Hippocampal formation (tissue), 2 donors: ENCODE results near the gene SMNDC1.
A peak's percentile ranks its signal among the peaks of the same experiment; 100 is the strongest.
"Not testable (repeated sequence)": the region's sequence is repeated elsewhere in the genome, so short reads cannot be mapped to it uniquely, and the experiment has no call there.

Source experiments
- DNase-seq, 2 donors: peaks; one replicate each; lab custom pipeline; 2025; lab: John Stamatoyannopoulos, UW

The SMNDC1 gene

GRCh38 chr10:110304780-110305421, at the start of gene SMNDC1:
SMNDC1 (minus strand) TSS chr10:110304920; CDS start chr10:110303587, 1,333 bp downstream.
- DNase-seq = peak; percentile 95 to 96

- peak; percentile 32 to 46 for DNase-seq
These were observed 49.6 kb upstream of the SMNDC1 start for GRCh38 chr10:110354322-110354766.

GRCh38 chr10:110353244-110354119, 48.8 kb upstream of the SMNDC1 start:
- DNase-seq = no peak

- no peak for DNase-seq
These were observed 48.2 kb upstream of the SMNDC1 start for GRCh38 chr10:110352930-110353243.

GRCh38 chr10:110350812-110351211, 46.1 kb upstream of the SMNDC1 start:
- DNase-seq = no peak

- DNase-seq = no peak
These were observed 45.1 kb upstream of the SMNDC1 start for GRCh38 chr10:110349831-110350230.

- DNase-seq = no peak
These were observed 44.7 kb upstream of the SMNDC1 start for GRCh38 chr10:110349386-110349785.

GRCh38 chr10:110348336-110348735, 43.6 kb upstream of the SMNDC1 start:
- no peak for DNase-seq

GRCh38 chr10:110346914-110347313, 42.2 kb upstream of the SMNDC1 start:
- DNase-seq = no peak

- no peak for DNase-seq
These were observed 40.6 kb upstream of the SMNDC1 start for GRCh38 chr10:110345286-110345685.

- no peak for DNase-seq
These were observed 39.9 kb upstream of the SMNDC1 start for GRCh38 chr10:110344622-110345021.

- no peak for DNase-seq
These were observed 39.2 kb upstream of the SMNDC1 start for GRCh38 chr10:110343947-110344346.

- no peak for DNase-seq
These were observed 36.1 kb upstream of the SMNDC1 start for GRCh38 chr10:110340816-110341215.

GRCh38 chr10:110340122-110340521, 35.4 kb upstream of the SMNDC1 start:
- DNase-seq = no peak

GRCh38 chr10:110337906-110338305, 33.2 kb upstream of the SMNDC1 start:
- no peak for DNase-seq

GRCh38 chr10:110337401-110337800, 32.7 kb upstream of the SMNDC1 start:
- no peak for DNase-seq

GRCh38 chr10:110336111-110336721, 31.5 kb upstream of the SMNDC1 start:
- DNase-seq = no peak

- no peak for DNase-seq
These were observed 30.8 kb upstream of the SMNDC1 start for GRCh38 chr10:110335314-110336064.

GRCh38 chr10:110334061-110334656, 29.4 kb upstream of the SMNDC1 start:
- DNase-seq = no peak

- DNase-seq = not testable (repeated sequence)
These were observed 26.6 kb upstream of the SMNDC1 start for GRCh38 chr10:110331226-110331795.

GRCh38 chr10:110330675-110331074, 26.0 kb upstream of the SMNDC1 start:
- no peak for DNase-seq
